RWPE2 (cell line): ENCODE data around the gene CHPF.

Source experiments
- ATAC-seq: fragments of 200-7000 bp; cut with Tn5 transposase; 3 replicates; pipeline ENCODE4 v1.9.1; 2021; ENCODE audit warnings: low read depth
- DNase-seq: peaks from one replicate; pipeline ENCODE4 v3.0.0-alpha.2; 2020; ENCODE audit warnings: low spot score
- H3K27ac ChIP-seq: fragments of 450-650 bp; 2 replicates; pipeline ENCODE4 v1.5.1; 2017; ENCODE audit warnings: mild to moderate bottlenecking; ENCODE audit not compliant: poor library complexity, severe bottlenecking
- H3K27me3 ChIP-seq: fragments of 250-450 bp; sonication (Bioruptor Pico); 2 replicates; pipeline ENCODE4 v1.5.1; 2021; ENCODE audit warnings: mild to moderate bottlenecking, moderate library complexity; ENCODE audit not compliant: insufficient read depth, poor library complexity, severe bottlenecking
- H3K36me3 ChIP-seq: fragments of 250-450 bp; sonication (Bioruptor Pico); 2 replicates; pipeline ENCODE4 v1.5.1; 2020; ENCODE audit warnings: low read depth, mild to moderate bottlenecking, moderate library complexity
- H3K4me1 ChIP-seq: fragments of 250-450 bp; sonication (Bioruptor Pico); 2 replicates; pipeline ENCODE4 v1.5.1; 2021; ENCODE audit warnings: mild to moderate bottlenecking, moderate library complexity; ENCODE audit not compliant: insufficient read depth, poor library complexity, severe bottlenecking
- H3K4me3 ChIP-seq: fragments of 250-450 bp; sonication (Bioruptor Pico); 2 replicates; pipeline ENCODE4 v1.5.1; 2021; ENCODE audit warnings: mild to moderate bottlenecking, moderate library complexity; ENCODE audit not compliant: severe bottlenecking
- H3K9me3 ChIP-seq: fragments of 250-450 bp; sonication (Bioruptor Pico); 2 replicates; pipeline ENCODE4 v1.5.1; 2021; ENCODE audit warnings: mild to moderate bottlenecking, moderate library complexity; ENCODE audit not compliant: severe bottlenecking
- TF ChIP-seq, protein P1 (sequence below): fragments of 450-650 bp; IDR thresholded peaks from one replicate; pipeline ENCODE4 v1.5.1; 2017; ENCODE audit warnings: mild to moderate bottlenecking, moderate library complexity; ENCODE audit not compliant: poor library complexity, severe bottlenecking

Gene CHPF

DNA sequence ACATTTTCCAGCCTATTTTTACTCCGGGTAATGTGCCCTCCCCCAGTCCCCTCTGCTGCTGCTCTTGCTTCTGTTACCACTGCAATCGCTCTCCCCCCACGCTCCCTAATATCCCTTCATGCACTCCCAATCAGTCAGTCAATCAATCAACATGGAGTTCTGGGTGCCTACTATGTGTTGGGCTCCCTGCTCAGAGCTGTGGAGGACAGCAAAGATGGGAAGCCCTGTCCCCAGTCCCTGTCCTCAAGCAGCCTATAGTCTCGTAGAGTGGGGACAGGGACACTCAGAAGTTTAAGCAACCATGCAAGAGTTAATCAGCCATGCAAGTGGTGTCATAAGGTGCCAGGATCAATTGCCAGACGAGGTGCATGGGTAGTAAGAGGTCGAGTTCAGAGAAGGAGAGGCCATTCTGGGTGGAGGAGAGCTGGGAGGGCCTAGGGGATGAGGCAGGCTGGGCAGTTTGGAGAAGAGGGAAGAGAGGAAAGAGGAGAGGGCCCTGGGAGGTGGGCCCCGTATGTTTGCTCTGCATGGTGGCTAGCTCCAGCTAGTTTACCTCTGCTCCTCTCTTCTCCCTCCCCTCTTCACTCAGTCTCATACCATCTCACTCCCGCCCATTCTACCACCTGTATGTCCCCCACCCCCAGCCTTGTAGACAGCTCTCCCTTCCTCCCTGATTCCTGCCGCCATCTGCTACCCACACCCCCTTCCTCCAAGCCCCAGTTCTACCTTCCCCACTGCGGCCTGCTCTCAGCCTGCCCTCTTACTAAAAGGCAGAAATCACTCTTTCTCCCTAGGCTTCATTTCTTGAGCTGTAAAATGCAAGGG lies 25.4 kb downstream of the CHPF start:
- Histone ChIP-seq H3K27ac (no peak overlapping the region), H3K9me3 (no peaks in the 10 kb centered on the region), H3K4me1 (peaks cover 4% of the 10 kb centered on the region), H3K4me3 (no peak overlapping the region), H3K27me3 (peaks cover 26% of the 10 kb centered on the region), H3K36me3 (no peaks in the 10 kb centered on the region)
- TF ChIP-seq, protein P1, sequence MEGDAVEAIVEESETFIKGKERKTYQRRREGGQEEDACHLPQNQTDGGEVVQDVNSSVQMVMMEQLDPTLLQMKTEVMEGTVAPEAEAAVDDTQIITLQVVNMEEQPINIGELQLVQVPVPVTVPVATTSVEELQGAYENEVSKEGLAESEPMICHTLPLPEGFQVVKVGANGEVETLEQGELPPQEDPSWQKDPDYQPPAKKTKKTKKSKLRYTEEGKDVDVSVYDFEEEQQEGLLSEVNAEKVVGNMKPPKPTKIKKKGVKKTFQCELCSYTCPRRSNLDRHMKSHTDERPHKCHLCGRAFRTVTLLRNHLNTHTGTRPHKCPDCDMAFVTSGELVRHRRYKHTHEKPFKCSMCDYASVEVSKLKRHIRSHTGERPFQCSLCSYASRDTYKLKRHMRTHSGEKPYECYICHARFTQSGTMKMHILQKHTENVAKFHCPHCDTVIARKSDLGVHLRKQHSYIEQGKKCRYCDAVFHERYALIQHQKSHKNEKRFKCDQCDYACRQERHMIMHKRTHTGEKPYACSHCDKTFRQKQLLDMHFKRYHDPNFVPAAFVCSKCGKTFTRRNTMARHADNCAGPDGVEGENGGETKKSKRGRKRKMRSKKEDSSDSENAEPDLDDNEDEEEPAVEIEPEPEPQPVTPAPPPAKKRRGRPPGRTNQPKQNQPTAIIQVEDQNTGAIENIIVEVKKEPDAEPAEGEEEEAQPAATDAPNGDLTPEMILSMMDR, result no peak
- ATAC-seq (no peak), DNase-seq (no peak)

DNA sequence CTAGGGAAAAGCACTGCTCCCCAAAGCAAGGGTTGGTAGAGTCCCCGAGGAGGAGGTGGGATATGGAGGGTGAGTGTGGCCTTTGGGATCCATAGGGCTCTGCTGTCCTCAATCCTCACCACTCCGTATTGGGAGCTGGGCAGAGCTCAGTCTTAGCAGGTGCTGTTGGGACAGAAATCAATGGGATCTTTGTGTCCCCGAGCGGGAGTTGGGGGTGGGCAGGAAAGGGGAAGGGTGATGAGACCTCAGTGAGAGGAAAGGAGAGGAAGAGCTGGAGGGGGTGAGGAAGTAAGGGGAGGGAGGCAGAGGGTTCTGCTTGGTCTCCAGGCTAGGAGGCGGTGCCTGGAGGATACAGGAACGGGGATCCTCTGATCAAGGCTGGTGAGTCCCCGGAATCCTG lies 26.7 kb downstream of the CHPF start:
- peaks cover 39% of the 10 kb centered on the region for H3K27me3 ChIP-seq
- peaks cover 3% of the 10 kb centered on the region for H3K4me1 ChIP-seq
- no peaks in the 10 kb centered on the region for H3K36me3 ChIP-seq
- H3K4me3 ChIP-seq, result no peak overlapping the region
- TF ChIP-seq, protein P1, result no peak
- H3K9me3 ChIP-seq, result no peaks in the 10 kb centered on the region
- DNase-seq (no peak), ATAC-seq (no peak)
- no peak overlapping the region for H3K27ac ChIP-seq

DNA sequence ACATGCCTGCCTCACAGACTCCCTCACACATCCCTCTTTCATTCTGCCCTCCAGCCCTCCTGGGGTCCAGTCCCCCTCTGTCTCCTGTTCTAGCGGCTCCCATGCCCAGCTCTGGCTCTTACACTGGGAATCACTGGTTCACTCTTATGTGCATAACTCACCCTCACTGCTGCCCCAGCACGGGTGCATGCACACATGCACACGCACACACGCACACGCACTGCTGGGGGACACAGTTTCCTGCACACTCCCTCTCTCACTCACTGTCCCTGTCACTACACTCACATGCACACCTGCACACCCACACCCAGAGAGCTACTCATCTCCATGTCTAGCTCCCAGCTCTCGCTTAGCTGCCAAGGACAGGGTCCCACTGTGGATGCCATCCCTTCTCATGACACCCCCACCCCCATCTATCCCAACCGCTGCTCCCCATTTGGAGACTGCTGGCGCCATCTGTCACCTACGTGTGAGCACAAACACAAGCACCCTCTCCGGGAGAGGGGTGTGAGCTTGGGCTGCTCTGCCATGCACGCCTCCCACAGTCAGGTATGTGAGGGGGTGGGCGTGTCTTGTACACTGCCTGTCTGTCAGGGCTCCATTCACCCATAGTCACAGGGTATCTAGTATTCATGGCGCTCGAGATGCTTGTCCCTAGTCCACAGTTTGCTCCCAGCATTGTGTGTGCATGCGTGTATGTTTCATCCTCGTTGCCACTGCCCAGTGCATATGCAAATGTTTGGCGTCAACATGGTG lies 27.6 kb downstream of the CHPF start:
- H3K27me3 ChIP-seq, result peaks cover 44% of the 10 kb centered on the region
- no peaks in the 10 kb centered on the region for H3K4me1 ChIP-seq

DNA sequence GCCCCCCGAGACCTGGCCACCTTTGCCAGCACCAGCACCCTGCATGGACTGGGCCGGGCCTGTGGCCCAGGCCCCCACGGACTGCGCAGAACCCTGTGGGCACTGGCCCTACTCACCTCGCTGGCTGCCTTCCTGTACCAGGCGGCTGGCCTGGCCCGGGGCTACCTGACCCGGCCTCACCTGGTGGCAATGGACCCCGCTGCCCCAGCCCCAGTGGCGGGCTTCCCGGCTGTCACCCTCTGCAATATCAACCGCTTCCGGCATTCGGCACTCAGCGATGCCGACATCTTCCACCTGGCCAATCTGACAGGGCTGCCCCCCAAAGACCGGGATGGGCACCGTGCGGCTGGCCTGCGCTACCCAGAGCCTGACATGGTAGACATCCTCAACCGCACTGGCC lies 28.8 kb downstream of the CHPF start:
- TF ChIP-seq, protein P1, result no peak
- no peak for ATAC-seq
- peaks cover 56% of the 10 kb centered on the region for H3K27me3 ChIP-seq
- no peaks in the 10 kb centered on the region for H3K9me3 ChIP-seq
- no peak overlapping the region for H3K27ac ChIP-seq
- H3K4me1 ChIP-seq, result no peaks in the 10 kb centered on the region
- H3K36me3 ChIP-seq, result no peaks in the 10 kb centered on the region
- H3K4me3 ChIP-seq, result no peak overlapping the region
- no peak for DNase-seq

More for the DNA sequence above, 27.6 kb downstream of the CHPF start:
- H3K36me3 ChIP-seq, result no peaks in the 10 kb centered on the region
- H3K4me3 ChIP-seq, result no peak overlapping the region
- TF ChIP-seq, protein P1, result no peak
- DNase-seq (no peak), ATAC-seq (no peak)
- H3K9me3 ChIP-seq, result no peaks in the 10 kb centered on the region
- H3K27ac ChIP-seq, result no peak overlapping the region
